ENCODE measurements around the gene CYTH1. TPM values are rescaled to one million over a fixed set of nuclear protein-coding genes. Genes with fewer than 3 reads are reported as not detected.

CYTH1 gene
- total RNA-seq, 1 donor, result 21.4 TPM

- Histone ChIP-seq H4K20me1 (ENCODE audit: insufficient read depth, low read length) (peaks cover 64% of the 10 kb centered on the region), H3K4me2 (ENCODE audit: insufficient read depth, low read length) (peak overlapping the region; percentile 48)
These were observed 66.2 kb downstream of the CYTH1 start for GRCh38 chr17:78715876-78716275.

GRCh38 chr17:78715000-78715771 lies 66.9 kb downstream of the CYTH1 start:
- Histone ChIP-seq H3K27me3 (ENCODE audit: insufficient read depth, low read length) (no peaks in the 10 kb centered on the region), H3K4me2 (ENCODE audit: insufficient read depth, low read length) (peak overlapping the region; percentile 48), H3K9me3 (ENCODE audit: low read depth, low read length) (no peaks in the 10 kb centered on the region), H3K4me1 (ENCODE audit: insufficient read depth, low read length) (peaks cover 23% of the 10 kb centered on the region), H3K4me3 (ENCODE audit: insufficient read depth, low read length) (peak overlapping the region; percentile 26), H3K36me3 (ENCODE audit: insufficient read depth, low read length) (no peaks in the 10 kb centered on the region), H4K20me1 (ENCODE audit: insufficient read depth, low read length) (peaks cover 57% of the 10 kb centered on the region), H3K27ac (ENCODE audit: low read depth, low read length) (no peak overlapping the region), H2AFZ (ENCODE audit: low read length) (no peak overlapping the region), H3K79me2 (ENCODE audit: insufficient read depth, low read length) (peaks cover 62% of the 10 kb centered on the region)
- DNase-seq (ENCODE audit: insufficient read length, low spot score, missing footprints), result peak; percentile 81
- TF ChIP-seq CTCF (IDR thresholded peaks at IDR 0.05; ENCODE audit: extremely low read depth, low read depth, low read length), result no peak

More at GRCh38 chr17:78715876-78716275, 66.2 kb downstream of the CYTH1 start:
- Histone ChIP-seq H3K4me3 (ENCODE audit: insufficient read depth, low read length) (peak overlapping the region; percentile 26), H3K27me3 (ENCODE audit: insufficient read depth, low read length) (no peaks in the 10 kb centered on the region), H3K9me3 (ENCODE audit: low read depth, low read length) (no peaks in the 10 kb centered on the region), H3K27ac (ENCODE audit: low read depth, low read length) (no peak overlapping the region), H2AFZ (ENCODE audit: low read length) (no peak overlapping the region), H3K4me1 (ENCODE audit: insufficient read depth, low read length) (peaks cover 23% of the 10 kb centered on the region), H3K36me3 (ENCODE audit: insufficient read depth, low read length) (no peaks in the 10 kb centered on the region), H3K79me2 (ENCODE audit: insufficient read depth, low read length) (peaks cover 58% of the 10 kb centered on the region)
- DNase-seq (ENCODE audit: insufficient read length, low spot score, missing footprints), result no peak
- no peak for TF ChIP-seq CTCF (IDR thresholded peaks at IDR 0.05; ENCODE audit: extremely low read depth, low read depth, low read length)

- DNase-seq (ENCODE audit: insufficient read length, low spot score, missing footprints), result no peak
- H3K4me2 ChIP-seq (ENCODE audit: insufficient read depth, low read length), result no peak overlapping the region
- peaks cover 63% of the 10 kb centered on the region for H3K79me2 ChIP-seq (ENCODE audit: insufficient read depth, low read length)
- H2AFZ ChIP-seq (ENCODE audit: low read length), result no peak overlapping the region
- no peaks in the 10 kb centered on the region for H3K9me3 ChIP-seq (ENCODE audit: low read depth, low read length)
- no peaks in the 10 kb centered on the region for H3K27me3 ChIP-seq (ENCODE audit: insufficient read depth, low read length)
- H3K4me3 ChIP-seq (ENCODE audit: insufficient read depth, low read length), result no peak overlapping the region
- H3K4me1 ChIP-seq (ENCODE audit: insufficient read depth, low read length), result peaks cover 23% of the 10 kb centered on the region
- no peak overlapping the region for H3K27ac ChIP-seq (ENCODE audit: low read depth, low read length)
- H3K36me3 ChIP-seq (ENCODE audit: insufficient read depth, low read length), result no peaks in the 10 kb centered on the region
- no peak for TF ChIP-seq CTCF (IDR thresholded peaks at IDR 0.05; ENCODE audit: extremely low read depth, low read depth, low read length)
- H4K20me1 ChIP-seq (ENCODE audit: insufficient read depth, low read length), result peaks cover 51% of the 10 kb centered on the region
These were observed 67.5 kb downstream of the CYTH1 start for GRCh38 chr17:78714534-78714933.

GRCh38 chr17:78712043-78712442 lies 70.0 kb downstream of the CYTH1 start:
- no peak overlapping the region for H3K27ac ChIP-seq (ENCODE audit: low read depth, low read length)
- H3K4me2 ChIP-seq (ENCODE audit: insufficient read depth, low read length), result no peak overlapping the region
- no peak for DNase-seq (ENCODE audit: insufficient read length, low spot score, missing footprints)
- peaks cover 29% of the 10 kb centered on the region for H4K20me1 ChIP-seq (ENCODE audit: insufficient read depth, low read length)
- no peak for TF ChIP-seq CTCF (IDR thresholded peaks at IDR 0.05; ENCODE audit: extremely low read depth, low read depth, low read length)
- peaks cover 19% of the 10 kb centered on the region for H3K4me1 ChIP-seq (ENCODE audit: insufficient read depth, low read length)
- no peak overlapping the region for H3K4me3 ChIP-seq (ENCODE audit: insufficient read depth, low read length)
- H3K79me2 ChIP-seq (ENCODE audit: insufficient read depth, low read length), result peaks cover 47% of the 10 kb centered on the region
- H3K36me3 ChIP-seq (ENCODE audit: insufficient read depth, low read length), result peaks cover 5% of the 10 kb centered on the region
- H3K9me3 ChIP-seq (ENCODE audit: low read depth, low read length), result no peaks in the 10 kb centered on the region
- H3K27me3 ChIP-seq (ENCODE audit: insufficient read depth, low read length), result no peaks in the 10 kb centered on the region
- H2AFZ ChIP-seq (ENCODE audit: low read length), result no peak overlapping the region
